Choroid plexus epithelial cell (primary cell): ENCODE results near the gene FABP6.
A peak's percentile ranks its signal among the peaks of the same experiment; 100 is the strongest.

Experiments
- DNase-seq: peaks from one replicate; pipeline ENCODE4 v3.0.0-alpha.2; 2010; ENCODE audit warnings: low read depth
- H3K4me3 ChIP-seq: 2 replicates; pipeline ENCODE4 v1.5.1; 2011; ENCODE audit warnings: low read depth, mild to moderate bottlenecking, control low read depth, low read length, moderate library complexity
- CTCF ChIP-seq: conservative IDR thresholded peaks from 2 replicates; pipeline ENCODE4 v1.5.1; 2011; ENCODE audit warnings: low read depth, mild to moderate bottlenecking, control low read depth, inconsistent platforms, low read length, moderate library complexity

FABP6 gene

GRCh38 chr5:160250826-160251225, 21.5 kb downstream of the FABP6 start:
- no peak for TF ChIP-seq CTCF
- no peak for DNase-seq
- no peak overlapping the region for H3K4me3 ChIP-seq

- H3K4me3 ChIP-seq, result no peak overlapping the region
- no peak for TF ChIP-seq CTCF
- DNase-seq, result no peak
Measured at GRCh38 chr5:160251406-160252155, 22.3 kb downstream of the FABP6 start.

- TF ChIP-seq CTCF, result no peak
- no peak overlapping the region for H3K4me3 ChIP-seq
- DNase-seq, result no peak
Measured at GRCh38 chr5:160252916-160253315, 23.6 kb downstream of the FABP6 start.

GRCh38 chr5:160253441-160253840, 24.1 kb downstream of the FABP6 start:
- H3K4me3 ChIP-seq, result no peak overlapping the region
- no peak for DNase-seq
- TF ChIP-seq CTCF, result no peak

- no peak overlapping the region for H3K4me3 ChIP-seq
- no peak for DNase-seq
- TF ChIP-seq CTCF, result no peak
Measured at GRCh38 chr5:160254706-160255105, 25.4 kb downstream of the FABP6 start.

- TF ChIP-seq CTCF, result no peak
- DNase-seq, result no peak
- H3K4me3 ChIP-seq, result no peak overlapping the region
Measured at GRCh38 chr5:160259341-160259740, 30.0 kb downstream of the FABP6 start.

- no peak overlapping the region for H3K4me3 ChIP-seq
- DNase-seq, result peak; percentile 55
- TF ChIP-seq CTCF, result no peak
Measured at GRCh38 chr5:160260006-160260775, 30.9 kb downstream of the FABP6 start.
